ENCODE measurements around the gene NELFB.

Gene NELFB

GRCh38 chr9:137268538-137269201 lies 13.5 kb downstream of the NELFB start:
- DNase-seq (ENCODE audit: low read depth) = no peak

GRCh38 chr9:137269231-137269772 lies 14.2 kb downstream of the NELFB start:
- no peak for DNase-seq (ENCODE audit: low read depth)

GRCh38 chr9:137270929-137271695 lies 16.0 kb downstream of the NELFB start:
- DNase-seq (ENCODE audit: low read depth) = no peak

- DNase-seq (ENCODE audit: low read depth) = no peak
Observed at GRCh38 chr9:137271696-137272076, 16.6 kb downstream of the NELFB start.

GRCh38 chr9:137272241-137273094 lies 17.3 kb downstream of the NELFB start:
- DNase-seq (ENCODE audit: low read depth) = no peak

- no peak for DNase-seq (ENCODE audit: low read depth)
Observed at GRCh38 chr9:137273095-137273490, 18.0 kb downstream of the NELFB start.

- DNase-seq (ENCODE audit: low read depth) = no peak
Observed at GRCh38 chr9:137273611-137274320, 18.6 kb downstream of the NELFB start.

GRCh38 chr9:137275203-137275587 lies 20.1 kb downstream of the NELFB start:
- no peak for DNase-seq (ENCODE audit: low read depth)

- no peak for DNase-seq (ENCODE audit: low read depth)
Observed at GRCh38 chr9:137275588-137276472, 20.7 kb downstream of the NELFB start.

- DNase-seq (ENCODE audit: low read depth) = no peak
Observed at GRCh38 chr9:137276473-137277328, 21.6 kb downstream of the NELFB start.

GRCh38 chr9:137277329-137278041 lies 22.4 kb downstream of the NELFB start, which contains the start of gene TOR4A:
Gene TOR4A, plus strand, starts transcription at chr9:137277726. Its CDS starts 964 bp downstream, at chr9:137278690.
- DNase-seq (ENCODE audit: low read depth) = no peak

- no peak for DNase-seq (ENCODE audit: low read depth)
Observed at GRCh38 chr9:137278061-137278701, 23.1 kb downstream of the NELFB start.

GRCh38 chr9:137278721-137279711 lies 23.9 kb downstream of the NELFB start:
- no peak for DNase-seq (ENCODE audit: low read depth)

GRCh38 chr9:137279741-137280473 lies 24.8 kb downstream of the NELFB start:
- DNase-seq (ENCODE audit: low read depth) = no peak

- DNase-seq (ENCODE audit: low read depth) = no peak
Observed at GRCh38 chr9:137280474-137281344, 25.6 kb downstream of the NELFB start.

Data from activated T-cell treated with anti-CD3 and anti-CD28 coated beads for 1 hour (primary cell).